PC-3 (cell line): ENCODE measurements around the gene CDH4.

Experiments used
- CTCF ChIP-seq: fragments of 300-600 bp; sonication (generic); conservative IDR thresholded peaks from 2 replicates; pipeline ENCODE4 v1.5.1; 2017; ENCODE audit warnings: antibody characterized with exemption, low read depth, mild to moderate bottlenecking, low read length
- EZH2 ChIP-seq: fragments of 300-600 bp; sonication (generic); IDR thresholded peaks from one replicate; pipeline ENCODE4 v1.6.1; 2017; ENCODE audit warnings: antibody characterized with exemption, mild to moderate bottlenecking, low read length; ENCODE audit not compliant: unreplicated experiment

GRCh38 chr20:61862881-61863280 lies 610.8 kb downstream of the CDH4 start:
- no peak for TF ChIP-seq CTCF
- no peak for TF ChIP-seq EZH2
